NCI-H345 (cell line): ENCODE data around the gene VPS13C.
"Not testable (repeated sequence)": the region's sequence is repeated elsewhere in the genome, so short reads cannot be mapped to it uniquely, and the experiment has no call there.

Experiments used
- DNase-seq: peaks from one replicate; lab custom pipeline; 2025; lab: John Stamatoyannopoulos, UW

Gene VPS13C

GRCh38 chr15:62035256-62035924 is 24.9 kb downstream of the VPS13C start:
- no peak for DNase-seq

GRCh38 chr15:62027916-62028315 is 32.3 kb downstream of the VPS13C start:
- DNase-seq = no peak

- DNase-seq = no peak
Observed at GRCh38 chr15:62027263-62027565, 33.0 kb downstream of the VPS13C start.

- DNase-seq = no peak
Observed at GRCh38 chr15:62026487-62027262, 33.6 kb downstream of the VPS13C start.

GRCh38 chr15:62021991-62022600 is 38.2 kb downstream of the VPS13C start:
- no peak for DNase-seq

- no peak for DNase-seq
Observed at GRCh38 chr15:62020576-62021160, 39.6 kb downstream of the VPS13C start.

GRCh38 chr15:62005354-62005753 is 54.9 kb downstream of the VPS13C start:
- not testable (repeated sequence) for DNase-seq

- no peak for DNase-seq
Observed at GRCh38 chr15:61997786-61998185, 62.5 kb downstream of the VPS13C start.

- DNase-seq = no peak
Observed at GRCh38 chr15:61996056-61996635, 64.1 kb downstream of the VPS13C start.

- DNase-seq = no peak
Observed at GRCh38 chr15:61994216-61994615, 66.0 kb downstream of the VPS13C start.

GRCh38 chr15:61992518-61992917 is 67.7 kb downstream of the VPS13C start:
- no peak for DNase-seq

GRCh38 chr15:61989667-61990066 is 70.6 kb downstream of the VPS13C start:
- no peak for DNase-seq

GRCh38 chr15:61987824-61988223 is 72.4 kb downstream of the VPS13C start:
- no peak for DNase-seq

GRCh38 chr15:61983081-61983480 is 77.2 kb downstream of the VPS13C start:
- no peak for DNase-seq

- DNase-seq = no peak
Observed at GRCh38 chr15:61978225-61978624, 82.0 kb downstream of the VPS13C start.

GRCh38 chr15:61974759-61975158 is 85.5 kb downstream of the VPS13C start:
- peak; percentile 75 for DNase-seq

- no peak for DNase-seq
Observed at GRCh38 chr15:61974118-61974517, 86.1 kb downstream of the VPS13C start.

- no peak for DNase-seq
Observed at GRCh38 chr15:61951949-61952348, 108.3 kb downstream of the VPS13C start.

GRCh38 chr15:61946778-61947177 is 113.5 kb downstream of the VPS13C start:
- DNase-seq = no peak

GRCh38 chr15:61943992-61944391 is 116.3 kb downstream of the VPS13C start:
- DNase-seq = no peak

- DNase-seq = no peak
Observed at GRCh38 chr15:61938249-61938648, 122.0 kb downstream of the VPS13C start.

- DNase-seq = no peak
Observed at GRCh38 chr15:61936528-61937195, 123.6 kb downstream of the VPS13C start.
